Measurements from ENCODE around the gene ACOX2. TPM values are rescaled to one million over a fixed set of nuclear protein-coding genes. Genes with fewer than 3 reads are reported as not detected.

Gene ACOX2
- total and polyA plus RNA-seq, 2 donors (not counting 3 experiments of a cell fraction or from before 2014, with no cell fraction given), result 1.5 to 10.5 TPM

GRCh38 chr3:58566398-58567250 lies 29.6 kb upstream of the ACOX2 start:
- CTCF ChIA-PET, result interaction anchor here (0.6 to 10.4 kb wide), 9 partner anchors 8 to 486 kb away, joined by 3 to 442 read pairs (median 6); no protein-coding TSS in a partner anchor
- no peaks in the 10 kb centered on the region for H4K20me1 ChIP-seq (replicated peaks; ENCODE audit: control insufficient read depth, extremely low read depth, insufficient read depth, low read length)
- FAIRE-seq, result no peak
- H3K79me2 ChIP-seq (ENCODE audit: control insufficient read depth, insufficient read depth, low read length), result no peaks in the 10 kb centered on the region
- no peak overlapping the region for H3K9ac ChIP-seq (replicated peaks; ENCODE audit: extremely low read depth, insufficient read depth, low read length)
- H3K4me3 ChIP-seq (replicated peaks in 1 of 3; ENCODE audit: insufficient read depth in 1 of 3, low read depth in 1 of 3, low read length in 3 of 3), result no peak overlapping the region
- H3K36me3 ChIP-seq (ENCODE audit: control insufficient read depth in 2 of 2, extremely low read depth in 1 of 2, insufficient read depth in 2 of 2, low read length in 2 of 2), result no peaks in the 10 kb centered on the region
- DNase-seq (ENCODE audit: low read depth, low spot score), result no peak
- intact Hi-C loops (cut with micrococcal nuclease) (loop anchor here (10.0 kb wide), 1 partner anchor 258 kb away; no protein-coding TSS in a partner anchor), dilution Hi-C loops (cut with MboI; ENCODE audit: extremely low pct_ligation_motif_present, low sequenced_read_pairs) (no loop called here)
- H3K9me1 ChIP-seq (replicated peaks; ENCODE audit: control insufficient read depth, extremely low read depth, insufficient read depth, low read length), result no peaks in the 10 kb centered on the region
- no peak overlapping the region for H3K27ac ChIP-seq (ENCODE audit: insufficient read depth, low read depth, low read length)
- H3K27me3 ChIP-seq (ENCODE audit: control insufficient read depth in 2 of 2, insufficient read depth in 2 of 2, low read length in 2 of 2), result no peaks in the 10 kb centered on the region
- H3K4me1 ChIP-seq (ENCODE audit: control insufficient read depth, extremely low read depth, insufficient read depth, low read length), result peaks cover 30% of the 10 kb centered on the region
- POLR2A ChIA-PET, result no interaction called here
- no peak overlapping the region for H2AFZ ChIP-seq (ENCODE audit: low read depth, low read length)
- no TSS peak for BruUV-seq (replicated peaks)
- TF ChIP-seq POLR2AphosphoS5 (IDR thresholded peaks at IDR 0.05; ENCODE audit: insufficient read depth, low read depth, low read length), result no peak
- no peak for TF ChIP-seq JUN (IDR thresholded peaks at IDR 0.05; ENCODE audit: borderline replicate concordance, insufficient read depth, insufficient read length, low read depth)
- TF ChIP-seq FOS (IDR thresholded peaks at IDR 0.05; ENCODE audit: borderline replicate concordance, insufficient read depth, low read length), result no peak
- TF ChIP-seq CTCF (IDR thresholded peaks at IDR 0.05; ENCODE audit: extremely low read depth in 1 of 2, insufficient read depth in 1 of 2, low read depth in 1 of 2, low read length in 2 of 2), result no peak
- no peak for TF ChIP-seq MAX (IDR thresholded peaks at IDR 0.05; ENCODE audit: insufficient read depth, insufficient read length)
- no peak for TF ChIP-seq MYC (IDR thresholded peaks at IDR 0.05; ENCODE audit: low read depth, low read length)
- no peak for TF ChIP-seq EZH2 (IDR thresholded peaks at IDR 0.05; ENCODE audit: borderline replicate concordance, low read depth, low read length, severe bottlenecking)
- TF ChIP-seq POLR2A (IDR thresholded peaks at IDR 0.05; ENCODE audit: low read depth, low read length), result no peak
- no peak for TF ChIP-seq GATA2 (IDR thresholded peaks at IDR 0.05; ENCODE audit: insufficient read depth, insufficient read length, low read depth, low read length)
- no peaks in the 10 kb centered on the region for H3K9me3 ChIP-seq (replicated peaks; ENCODE audit: control insufficient read depth, insufficient read depth, low read length)
- H3K4me2 ChIP-seq (ENCODE audit: insufficient read depth, low read length), result no peak overlapping the region
